Caki2 (cell line): Measurements from ENCODE around the gene SLC45A1. TPM values are rescaled to one million over a fixed set of nuclear protein-coding genes. Genes with fewer than 3 reads are reported as not detected.
"Not testable (repeated sequence)": the region's sequence is repeated elsewhere in the genome, so short reads cannot be mapped to it uniquely, and the experiment has no call there.

Source experiments
- DNase-seq: peaks from one replicate; pipeline ENCODE4 v3.0.0-alpha.2; 2015; ENCODE audit warnings: low read depth
- in situ Hi-C: cut with HindIII; loops from 2 replicates; pipeline ENCODE4 v1.10.0; 2016; ENCODE audit warnings: low sequenced_read_pairs, low pct_unique_long_range_greater_than_20kb, mixed read lengths
- total RNA-seq: library from RNA; depleted of rRNA; stranded (reverse); fragments of >200 nt; shearing (Covaris generic); gene quantifications from 2 replicates; pipeline ENCODE4 v1.2.3, GENCODE V29; 2014; ENCODE audit warnings: low replicate concordance

The SLC45A1 gene
- total RNA-seq, 1 experiment from 2014 or later, result 0.74 TPM

DNA sequence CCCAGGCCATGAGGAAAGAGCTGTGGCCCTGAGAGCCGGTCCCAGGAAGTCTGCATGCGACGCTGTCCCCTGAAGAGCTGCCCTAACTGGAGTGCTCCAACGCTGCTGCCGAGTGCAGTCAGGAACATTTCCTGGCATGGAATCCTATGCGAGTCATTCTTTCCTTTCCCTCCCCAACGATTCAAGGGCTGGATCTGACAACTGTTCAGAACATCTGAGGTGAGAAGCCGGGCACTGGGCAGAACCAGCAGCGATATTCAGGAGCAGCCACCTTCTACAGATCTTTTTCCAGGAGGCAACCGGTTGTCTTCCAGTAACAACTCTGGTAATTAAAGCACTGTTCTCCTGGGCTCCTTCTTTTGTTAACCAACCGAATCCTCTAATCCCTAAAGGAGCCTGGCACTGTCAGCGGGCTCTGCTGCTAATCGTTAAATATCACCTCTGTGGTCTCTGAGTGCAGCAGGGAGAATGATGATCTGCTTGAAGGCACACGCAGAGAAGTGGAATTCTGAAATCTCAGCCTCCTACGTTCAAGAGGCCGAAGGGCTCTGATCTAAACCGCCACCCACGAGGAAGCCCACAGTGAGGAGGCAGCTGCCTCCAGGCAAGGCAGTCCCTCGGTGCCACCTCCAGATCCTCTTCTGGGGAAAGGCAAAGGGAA is 55.8 kb downstream of the SLC45A1 start:
- DNase-seq, result peak; percentile 35
- in situ Hi-C loops, result no loop called here

DNA sequence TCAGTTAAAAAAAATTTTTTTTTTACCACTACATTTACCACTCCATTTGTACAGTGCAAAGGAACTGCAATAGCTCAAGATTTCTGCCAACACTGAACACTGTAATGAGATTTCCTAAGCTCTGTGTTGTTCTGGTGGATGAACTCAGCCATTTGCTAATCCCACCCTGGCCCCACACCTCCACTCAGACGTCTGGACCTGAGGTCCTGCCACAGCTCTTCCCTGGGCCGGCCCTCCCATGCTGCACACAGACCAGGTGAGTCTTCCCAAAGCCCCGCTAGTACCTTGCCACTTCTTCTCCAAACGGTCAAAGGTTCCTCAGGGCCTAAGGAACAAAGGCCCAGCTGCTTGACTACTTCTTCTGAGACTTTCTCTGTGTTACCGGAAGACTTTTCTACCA is 56.4 kb downstream of the SLC45A1 start:
- no peak for DNase-seq
- in situ Hi-C loops, result no loop called here

DNA sequence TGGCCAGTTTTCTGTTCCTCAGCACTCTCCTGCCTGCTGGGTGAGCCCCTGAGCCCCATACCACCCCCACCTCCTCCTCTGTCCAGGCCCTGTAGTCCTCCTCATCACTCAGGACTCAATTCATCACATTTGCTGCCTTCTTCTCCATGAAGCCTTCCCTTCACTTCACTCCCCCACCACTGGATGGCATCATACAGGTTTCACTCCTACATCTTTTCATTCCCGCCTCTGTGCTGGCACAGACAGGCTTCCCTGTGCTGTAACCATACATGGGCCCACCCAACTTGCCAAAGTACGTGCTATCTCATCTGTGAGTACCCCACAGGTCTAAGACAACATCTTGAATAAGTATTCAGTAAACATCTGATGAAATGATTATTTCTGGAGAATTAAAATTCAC is 56.9 kb downstream of the SLC45A1 start:
- in situ Hi-C loops, result no loop called here
- DNase-seq, result peak; percentile 30

DNA sequence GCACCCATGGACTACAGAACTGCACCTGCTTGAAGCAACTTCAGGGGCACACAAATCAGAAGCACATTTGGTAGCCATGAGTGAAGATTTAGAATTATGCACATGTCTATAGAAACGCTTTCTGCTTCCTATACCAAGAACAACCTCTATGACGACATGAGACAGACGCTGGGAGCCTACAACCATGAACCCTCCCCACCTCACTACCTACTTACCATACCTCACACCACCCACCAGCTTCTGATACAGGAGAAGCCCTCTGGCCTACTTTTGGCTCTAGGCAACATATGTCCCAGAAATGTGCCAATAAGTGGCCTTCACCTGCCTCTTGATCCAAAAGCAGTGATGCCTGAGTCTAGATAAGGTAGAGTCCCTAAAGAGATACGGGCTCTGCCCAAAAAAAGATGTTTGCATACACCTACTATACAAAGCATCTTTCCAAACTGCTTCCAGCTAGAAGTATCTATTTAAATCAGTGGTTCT is 58.5 kb downstream of the SLC45A1 start:
- in situ Hi-C loops, result no loop called here
- no peak for DNase-seq

DNA sequence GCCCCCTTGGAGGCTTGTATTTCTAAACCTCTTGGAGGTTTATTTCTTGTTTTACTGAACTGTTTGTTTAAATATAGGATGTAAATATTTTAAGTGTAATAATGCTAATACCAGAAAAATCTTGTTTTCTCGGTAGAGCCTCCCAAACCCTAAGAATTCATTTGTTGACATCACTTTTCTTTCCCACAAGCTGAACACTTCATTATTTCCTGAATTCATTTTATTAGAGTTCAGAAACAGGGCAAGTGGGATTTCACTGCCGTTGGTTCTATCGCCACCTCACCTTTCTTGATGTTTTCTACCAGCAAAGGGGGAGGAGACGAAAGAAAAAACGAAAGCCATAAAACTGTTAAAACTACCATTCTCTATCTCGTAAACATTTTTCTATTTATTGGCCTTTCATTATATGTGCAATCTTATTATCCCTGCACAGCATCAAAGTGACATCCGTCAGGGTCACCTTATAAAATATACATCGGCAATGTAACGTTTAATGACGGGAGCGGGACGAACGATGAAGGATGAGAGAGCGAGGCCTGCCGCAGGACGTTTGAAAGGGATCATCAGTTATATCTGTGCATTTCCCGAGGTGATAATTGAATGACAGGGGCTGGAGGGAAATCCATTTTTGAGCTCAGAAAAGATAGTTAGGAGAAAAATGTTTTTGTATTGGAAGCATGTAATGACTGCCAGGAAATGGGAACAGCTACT is 59.5 kb downstream of the SLC45A1 start:
- no peak for DNase-seq
- in situ Hi-C loops, result no loop called here

DNA sequence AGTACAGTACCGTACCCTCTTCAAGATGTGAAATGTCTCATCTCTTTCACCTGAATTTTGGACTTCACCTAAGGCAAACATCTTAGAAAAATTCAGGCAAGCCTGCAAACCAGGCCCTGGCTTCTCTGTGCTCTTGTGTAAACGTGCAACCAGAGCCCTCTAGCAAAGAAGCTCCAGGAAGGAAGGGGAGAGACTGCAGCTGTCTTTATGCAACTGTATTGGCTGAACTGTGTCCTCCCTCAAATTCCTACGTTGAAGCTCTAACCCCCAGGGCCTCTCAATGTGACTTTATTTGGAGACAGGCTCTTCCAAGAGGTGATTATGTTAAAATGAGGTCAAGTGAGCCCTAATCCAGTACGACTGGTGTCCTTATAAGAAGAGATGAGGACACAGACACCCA is 60.3 kb downstream of the SLC45A1 start:
- in situ Hi-C loops, result no loop called here
- no peak for DNase-seq

DNA sequence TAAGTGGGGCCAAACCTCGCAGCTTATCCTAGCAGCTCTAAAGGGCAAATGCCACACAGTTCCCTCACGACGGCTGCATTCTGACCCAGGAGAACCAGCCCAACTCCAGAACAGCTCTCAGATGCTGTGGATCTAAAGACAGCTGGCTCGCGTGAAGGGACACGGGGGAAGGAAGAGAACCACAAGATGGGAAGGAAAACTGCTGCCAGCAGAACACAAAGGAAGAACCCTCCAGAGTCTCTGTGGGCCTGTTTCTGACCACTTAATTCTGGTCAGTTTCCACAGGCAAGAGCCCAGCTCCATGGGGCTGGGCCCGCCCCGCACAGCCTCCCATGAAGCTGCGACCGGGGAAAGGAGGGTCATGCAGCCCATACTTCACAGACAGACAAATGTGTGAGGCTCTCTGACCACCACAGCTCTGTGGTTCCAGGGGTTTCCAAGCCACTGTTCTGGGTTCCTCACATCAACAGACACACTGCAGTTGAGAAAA is 61.1 kb downstream of the SLC45A1 start:
- no peak for DNase-seq
- in situ Hi-C loops, result no loop called here

DNA sequence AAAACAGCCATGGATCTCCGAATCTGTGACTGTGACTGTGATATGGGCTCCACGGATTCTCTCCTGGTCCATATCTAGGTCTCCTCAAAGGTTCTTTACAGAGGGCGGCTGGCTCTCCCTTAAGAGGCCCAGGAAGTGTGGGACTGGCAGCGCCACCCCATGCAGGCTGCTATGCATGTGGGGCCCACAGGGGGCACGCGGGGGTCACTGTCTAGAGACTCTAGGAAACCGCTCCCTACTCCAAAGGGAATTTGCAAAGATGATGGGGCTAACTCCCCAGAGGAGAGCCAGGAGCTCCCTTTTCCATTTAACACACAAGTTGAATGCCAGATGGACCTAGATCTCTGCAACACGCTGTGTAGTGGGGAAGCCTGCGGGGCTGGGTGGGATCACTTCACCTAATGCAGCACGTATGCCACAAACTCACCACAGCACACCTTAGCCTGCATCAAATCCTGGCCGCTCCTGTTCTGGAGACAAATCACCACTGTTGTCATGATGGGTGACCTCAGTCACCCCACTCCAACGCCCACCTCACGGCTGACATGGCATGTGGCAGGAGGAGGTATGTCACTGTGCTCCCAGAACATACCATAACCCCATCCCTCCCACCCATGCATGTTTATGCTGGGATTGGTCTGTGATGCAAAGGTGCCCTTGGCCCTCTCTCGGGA is 61.7 kb downstream of the SLC45A1 start:
- in situ Hi-C loops, result no loop called here
- no peak for DNase-seq

DNA sequence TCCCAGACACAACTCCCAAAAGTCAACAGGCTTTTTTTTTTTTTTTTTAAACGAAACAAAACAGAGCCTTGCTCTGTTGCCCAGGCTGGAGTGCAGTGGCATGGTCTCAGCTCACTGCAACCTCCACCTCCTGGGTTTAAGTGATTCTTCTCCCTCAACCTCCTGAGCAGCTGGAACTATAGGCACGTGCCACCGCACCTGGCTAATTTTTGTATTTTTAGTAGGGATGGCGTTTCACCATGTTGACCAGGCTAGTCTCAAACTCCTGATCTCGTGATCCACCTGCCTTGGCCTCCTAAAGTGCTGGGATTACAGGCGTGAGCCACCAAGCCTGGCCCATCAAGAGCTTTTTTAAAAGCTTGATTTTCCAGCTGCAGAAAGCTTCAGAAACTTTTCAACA is 62.4 kb downstream of the SLC45A1 start:
- in situ Hi-C loops, DNase-seq: not testable (repeated sequence)

DNA sequence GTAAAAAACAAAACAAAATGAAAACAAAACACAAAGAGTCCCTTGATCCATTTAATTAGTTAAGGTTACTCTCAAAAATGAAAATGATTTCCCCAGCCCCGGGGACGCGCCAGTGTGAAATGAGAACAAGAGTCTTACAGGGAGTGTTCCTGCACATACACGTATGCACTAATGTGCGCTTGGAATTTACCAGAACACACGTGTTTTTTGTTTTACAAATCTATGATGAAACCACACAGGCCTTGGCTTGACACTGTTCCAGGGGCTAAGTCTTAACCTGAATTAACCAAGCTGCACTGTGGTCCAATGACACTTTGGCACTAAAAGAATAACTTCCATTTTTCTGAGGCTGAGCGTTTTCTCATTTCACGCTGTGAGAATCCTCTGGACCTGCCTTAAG is 63.7 kb downstream of the SLC45A1 start:
- no peak for DNase-seq
- in situ Hi-C loops, result no loop called here

DNA sequence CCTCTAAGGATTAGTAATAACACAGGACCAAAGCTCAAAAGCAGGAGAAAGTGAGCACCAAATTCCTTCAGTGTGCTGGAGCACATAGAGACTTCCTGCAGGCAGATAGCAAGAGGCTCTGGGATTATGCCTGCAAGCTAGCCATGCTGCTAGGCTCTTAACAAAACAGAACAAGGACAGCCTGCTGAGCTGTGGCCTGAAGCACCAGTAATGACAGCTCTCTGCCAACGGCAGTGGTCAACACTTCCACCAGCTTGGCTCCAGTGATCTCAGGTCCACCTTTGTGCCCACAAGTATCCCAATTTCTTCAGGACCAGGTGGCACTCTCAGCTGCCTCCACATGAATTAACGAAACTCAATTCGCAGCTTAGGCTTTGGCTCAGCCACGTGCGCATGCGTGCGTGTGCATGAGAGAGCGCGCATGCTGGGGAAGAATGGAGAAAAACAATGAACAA is 64.2 kb downstream of the SLC45A1 start:
- DNase-seq, result peak; percentile 56
- in situ Hi-C loops, result no loop called here

DNA sequence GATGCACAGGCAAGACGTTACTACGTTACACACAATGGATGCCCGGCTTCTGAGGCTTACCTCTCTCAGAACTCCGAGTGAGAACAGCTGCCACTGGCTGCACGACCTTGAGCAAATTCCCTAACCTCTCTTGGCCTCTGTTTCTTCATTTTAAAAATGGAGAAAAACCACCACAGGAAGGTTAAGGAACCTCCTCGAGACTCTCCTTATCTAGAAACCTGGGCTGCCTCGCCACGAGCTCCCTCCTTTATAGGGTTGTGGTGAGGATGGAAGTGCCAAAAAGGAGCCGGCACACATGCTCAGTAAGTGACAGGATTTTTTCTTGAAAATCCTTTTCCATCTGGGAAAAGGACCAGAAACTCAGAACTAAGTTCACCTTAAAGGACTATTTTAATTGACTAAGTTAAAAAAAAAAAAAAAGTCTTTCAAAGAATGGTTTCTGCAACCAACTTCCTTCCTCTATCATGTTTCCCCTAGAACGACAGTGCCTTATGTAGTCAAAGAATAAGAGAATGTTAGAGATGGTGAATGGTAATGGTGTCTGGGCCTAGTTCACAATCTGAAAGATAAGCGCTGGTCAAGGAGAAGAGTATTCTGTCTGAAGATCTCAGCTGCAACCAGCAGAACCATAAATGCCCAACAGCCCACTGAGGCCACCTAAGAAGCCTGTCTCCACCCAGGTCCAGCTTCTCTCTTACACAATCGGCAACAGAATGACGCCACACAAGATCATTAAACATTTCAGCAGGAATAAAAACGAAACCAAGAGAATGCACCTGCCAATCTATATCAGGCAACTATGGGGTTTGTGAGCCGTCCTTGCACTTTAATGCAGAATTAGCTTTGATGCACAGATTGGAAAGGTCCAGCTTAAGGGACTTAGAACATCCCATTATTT is 64.9 kb downstream of the SLC45A1 start:
- DNase-seq, result no peak
- in situ Hi-C loops, result no loop called here

DNA sequence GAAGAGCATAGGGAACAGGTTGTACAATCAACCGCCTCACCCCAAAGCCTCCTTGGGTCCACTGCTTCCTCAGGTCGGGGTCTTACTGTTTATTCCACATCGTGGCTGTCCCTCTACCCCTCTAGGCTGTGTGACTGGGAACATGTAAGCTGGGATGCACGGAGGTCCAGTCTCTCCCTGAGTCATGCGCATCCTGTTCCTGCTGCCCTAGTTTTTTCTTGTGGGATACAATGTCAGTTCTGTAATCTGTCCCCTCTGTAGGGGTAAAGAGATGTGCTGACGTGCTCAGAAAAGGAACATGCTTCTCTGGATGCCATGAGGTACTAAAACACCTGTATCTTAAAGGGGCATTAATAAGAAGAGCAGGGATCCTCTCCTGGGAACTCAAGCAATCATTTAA is 66.2 kb downstream of the SLC45A1 start:
- no peak for DNase-seq
- in situ Hi-C loops, result no loop called here

DNA sequence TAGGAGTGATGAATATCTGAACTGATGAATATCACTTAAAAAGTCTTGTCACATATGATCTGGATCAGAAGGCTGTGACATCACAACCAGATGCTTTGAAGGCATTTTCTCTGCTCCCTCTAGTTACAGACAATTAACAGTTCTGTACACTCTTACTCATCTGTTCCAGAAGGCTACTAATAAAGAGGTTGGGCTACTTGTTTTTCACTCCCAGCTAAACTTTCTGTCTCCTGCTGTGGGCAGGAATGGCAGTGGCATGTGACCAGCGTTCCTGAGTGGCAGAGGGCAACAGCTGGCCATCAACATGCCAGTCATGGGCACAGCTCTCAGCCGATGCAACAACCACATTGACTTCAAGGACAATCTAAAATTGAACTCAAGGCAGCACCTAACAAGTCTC is 66.7 kb downstream of the SLC45A1 start:
- no peak for DNase-seq
- in situ Hi-C loops, result no loop called here

DNA sequence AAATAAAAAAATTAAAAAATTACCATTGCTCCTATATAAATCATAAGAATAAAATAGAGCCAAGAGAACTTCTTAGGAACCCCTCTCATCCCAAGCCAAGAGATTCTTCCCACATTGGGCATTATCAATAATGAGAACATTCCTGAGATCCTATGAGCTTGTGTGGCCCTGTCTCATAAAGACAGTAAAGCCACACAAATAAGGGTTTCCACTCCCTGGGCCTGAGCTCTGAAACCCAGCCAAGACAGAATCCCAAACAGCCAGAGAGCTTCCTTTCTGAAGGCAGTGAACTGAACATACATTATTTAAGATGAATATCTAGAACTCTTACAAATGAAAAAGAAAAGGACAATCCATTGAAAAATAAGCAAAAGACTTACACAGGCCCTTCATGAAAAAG is 68.3 kb downstream of the SLC45A1 start:
- no peak for DNase-seq
- in situ Hi-C loops, result no loop called here

DNA sequence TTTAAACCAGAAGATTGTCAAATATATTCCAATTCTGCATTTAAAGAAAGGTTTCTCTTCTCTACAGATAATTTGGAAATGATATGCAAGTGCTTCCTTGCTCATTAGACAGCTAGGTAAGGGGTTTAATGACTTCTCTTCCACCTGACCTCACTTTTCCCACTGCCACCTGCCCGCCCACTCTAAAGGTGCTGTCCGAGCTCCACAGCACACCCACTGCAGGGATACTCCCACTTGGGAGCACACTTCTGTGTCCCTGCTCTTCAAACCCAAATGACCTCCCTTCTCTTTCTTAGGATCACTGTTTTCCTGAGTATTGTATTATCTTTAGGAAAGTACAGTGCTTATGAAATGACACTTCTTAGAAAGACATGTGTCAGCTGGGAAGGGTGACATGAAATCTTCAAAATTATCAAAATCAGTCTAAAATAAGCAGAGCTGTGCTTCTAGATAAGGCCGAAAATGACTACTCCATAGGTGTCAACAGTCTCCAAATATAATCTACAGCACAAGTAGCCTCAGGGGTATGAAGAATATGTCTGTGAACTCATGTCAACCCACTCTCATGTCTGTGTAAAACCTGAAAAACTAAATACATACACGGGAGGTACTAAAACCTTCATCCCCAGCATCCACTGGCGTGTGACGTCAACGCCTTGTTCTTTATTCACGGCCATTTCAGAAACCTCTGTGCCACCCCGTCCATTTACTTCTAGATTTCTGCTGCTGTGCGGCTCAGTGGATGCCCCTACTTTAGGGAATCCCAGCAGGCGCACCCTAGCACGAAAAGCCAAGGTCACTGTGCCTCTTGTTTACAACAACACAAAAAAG is 71.0 kb downstream of the SLC45A1 start:
- in situ Hi-C loops, result no loop called here
- DNase-seq, result no peak

DNA sequence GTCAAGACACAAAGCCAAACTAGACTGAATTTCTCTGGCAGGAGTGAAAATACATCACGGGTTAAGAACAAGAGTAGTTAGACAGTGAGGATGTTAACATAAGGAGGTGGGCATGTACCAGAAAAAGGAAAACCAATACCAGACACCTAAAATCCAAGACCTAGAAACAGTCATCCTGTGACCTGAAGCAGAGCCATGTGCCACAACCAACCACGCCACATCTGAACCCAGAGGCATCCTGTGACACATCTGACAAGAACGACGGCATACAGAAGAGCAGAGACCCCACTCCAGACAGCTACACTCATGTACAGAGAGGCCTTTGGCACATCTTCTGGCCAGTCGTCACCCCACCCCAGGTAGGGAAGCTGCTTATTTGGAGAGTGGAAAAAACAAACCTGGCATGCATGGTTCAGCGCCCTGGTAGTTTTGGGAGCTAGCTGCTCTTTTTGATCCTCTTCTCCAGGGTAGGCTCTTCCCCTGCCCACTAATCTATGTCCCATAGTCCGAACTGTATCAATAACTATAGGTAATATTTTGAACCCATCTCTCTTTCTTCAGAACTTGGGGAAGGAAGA is 72.1 kb downstream of the SLC45A1 start:
- in situ Hi-C loops, result no loop called here
- no peak for DNase-seq
